ENCODE results near the gene ATP2C2. TPM values are rescaled to one million over a fixed set of nuclear protein-coding genes. Genes with fewer than 3 reads are reported as not detected.

ATP2C2 gene
- total RNA-seq, 6 donors from 2014 or later = 36.6 to 153 (median 61.5) TPM

GRCh38 chr16:84404324-84404723 lies 36.0 kb downstream of the ATP2C2 start:
- TF ChIP-seq POLR2AphosphoS5 (IDR thresholded peaks at IDR 0.05) (no peak), POLR2A (IDR thresholded peaks at IDR 0.05) (no peak), EP300 (IDR thresholded peaks at IDR 0.05) (no peak)
- TF ChIP-seq, protein P1, sequence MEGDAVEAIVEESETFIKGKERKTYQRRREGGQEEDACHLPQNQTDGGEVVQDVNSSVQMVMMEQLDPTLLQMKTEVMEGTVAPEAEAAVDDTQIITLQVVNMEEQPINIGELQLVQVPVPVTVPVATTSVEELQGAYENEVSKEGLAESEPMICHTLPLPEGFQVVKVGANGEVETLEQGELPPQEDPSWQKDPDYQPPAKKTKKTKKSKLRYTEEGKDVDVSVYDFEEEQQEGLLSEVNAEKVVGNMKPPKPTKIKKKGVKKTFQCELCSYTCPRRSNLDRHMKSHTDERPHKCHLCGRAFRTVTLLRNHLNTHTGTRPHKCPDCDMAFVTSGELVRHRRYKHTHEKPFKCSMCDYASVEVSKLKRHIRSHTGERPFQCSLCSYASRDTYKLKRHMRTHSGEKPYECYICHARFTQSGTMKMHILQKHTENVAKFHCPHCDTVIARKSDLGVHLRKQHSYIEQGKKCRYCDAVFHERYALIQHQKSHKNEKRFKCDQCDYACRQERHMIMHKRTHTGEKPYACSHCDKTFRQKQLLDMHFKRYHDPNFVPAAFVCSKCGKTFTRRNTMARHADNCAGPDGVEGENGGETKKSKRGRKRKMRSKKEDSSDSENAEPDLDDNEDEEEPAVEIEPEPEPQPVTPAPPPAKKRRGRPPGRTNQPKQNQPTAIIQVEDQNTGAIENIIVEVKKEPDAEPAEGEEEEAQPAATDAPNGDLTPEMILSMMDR (IDR thresholded peaks at IDR 0.05) = no peak
- Histone ChIP-seq H3K4me1 (no peaks in the 10 kb centered on the region), H3K27ac (no peak overlapping the region), H3K9me3 (no peaks in the 10 kb centered on the region), H3K36me3 (peaks cover 0 to 6% (median 3%) of the 10 kb centered on the region in 4 donors), H3K4me3 (no peak overlapping the region), H3K27me3 (no peaks in the 10 kb centered on the region)
- DNase-seq (no peak), ATAC-seq (ENCODE audit: low FRiP score in 2 of 2) (no peak)
- WGBS, 2 donors = 87 to 88% methylated on average over 3 of the region's 3 CpGs

DNA sequence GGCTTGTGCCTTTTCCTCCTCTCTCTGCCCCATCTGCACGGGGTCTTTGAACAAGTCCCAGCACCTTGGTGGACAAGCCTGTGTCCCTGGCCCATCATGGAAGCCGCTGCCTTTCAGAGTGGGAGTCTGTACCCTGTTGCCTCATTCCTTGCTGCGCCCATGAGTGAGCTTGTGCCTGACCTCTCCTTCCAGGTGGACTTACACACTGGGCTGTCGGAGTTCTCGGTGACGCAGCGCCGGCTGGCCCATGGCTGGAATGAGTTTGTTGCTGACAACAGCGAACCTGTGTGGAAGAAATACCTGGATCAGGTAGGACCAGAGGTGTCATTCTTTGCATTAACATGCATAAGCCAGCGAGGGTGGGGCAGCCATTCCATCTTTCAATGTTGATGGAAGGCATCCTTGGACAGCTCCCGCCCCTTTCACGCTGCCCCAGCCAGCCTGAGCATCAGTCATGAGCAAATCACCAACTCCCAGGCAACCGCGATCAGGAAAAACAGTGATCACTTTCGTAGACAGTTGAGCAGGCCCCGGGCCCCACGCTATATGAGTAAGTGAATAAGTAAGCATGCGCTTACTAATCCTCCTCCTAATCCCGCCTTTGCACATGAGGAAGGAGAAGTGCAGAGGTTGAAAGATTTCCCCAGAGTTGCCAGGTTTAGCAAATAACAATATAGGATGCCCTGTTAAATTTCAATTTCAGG lies 36.8 kb downstream of the ATP2C2 start:
- Histone ChIP-seq H3K4me3 (no peak overlapping the region), H3K36me3 (peaks cover 0 to 8% (median 3%) of the 10 kb centered on the region in 4 donors), H3K27me3 (no peaks in the 10 kb centered on the region), H3K4me1 (no peaks in the 10 kb centered on the region), H3K27ac (no peak overlapping the region), H3K9me3 (no peaks in the 10 kb centered on the region)
- ATAC-seq (ENCODE audit: low FRiP score in 2 of 2) (no peak), DNase-seq (no peak)
- TF ChIP-seq POLR2A (IDR thresholded peaks at IDR 0.05) (no peak), POLR2AphosphoS5 (IDR thresholded peaks at IDR 0.05) (no peak), EP300 (IDR thresholded peaks at IDR 0.05) (no peak)
- TF ChIP-seq, protein P1 (IDR thresholded peaks at IDR 0.05) = no peak
- 89 to 96% methylated on average over 14 to 16 of the region's 19 CpGs for whole genome bisulfite sequencing, 2 donors

DNA sequence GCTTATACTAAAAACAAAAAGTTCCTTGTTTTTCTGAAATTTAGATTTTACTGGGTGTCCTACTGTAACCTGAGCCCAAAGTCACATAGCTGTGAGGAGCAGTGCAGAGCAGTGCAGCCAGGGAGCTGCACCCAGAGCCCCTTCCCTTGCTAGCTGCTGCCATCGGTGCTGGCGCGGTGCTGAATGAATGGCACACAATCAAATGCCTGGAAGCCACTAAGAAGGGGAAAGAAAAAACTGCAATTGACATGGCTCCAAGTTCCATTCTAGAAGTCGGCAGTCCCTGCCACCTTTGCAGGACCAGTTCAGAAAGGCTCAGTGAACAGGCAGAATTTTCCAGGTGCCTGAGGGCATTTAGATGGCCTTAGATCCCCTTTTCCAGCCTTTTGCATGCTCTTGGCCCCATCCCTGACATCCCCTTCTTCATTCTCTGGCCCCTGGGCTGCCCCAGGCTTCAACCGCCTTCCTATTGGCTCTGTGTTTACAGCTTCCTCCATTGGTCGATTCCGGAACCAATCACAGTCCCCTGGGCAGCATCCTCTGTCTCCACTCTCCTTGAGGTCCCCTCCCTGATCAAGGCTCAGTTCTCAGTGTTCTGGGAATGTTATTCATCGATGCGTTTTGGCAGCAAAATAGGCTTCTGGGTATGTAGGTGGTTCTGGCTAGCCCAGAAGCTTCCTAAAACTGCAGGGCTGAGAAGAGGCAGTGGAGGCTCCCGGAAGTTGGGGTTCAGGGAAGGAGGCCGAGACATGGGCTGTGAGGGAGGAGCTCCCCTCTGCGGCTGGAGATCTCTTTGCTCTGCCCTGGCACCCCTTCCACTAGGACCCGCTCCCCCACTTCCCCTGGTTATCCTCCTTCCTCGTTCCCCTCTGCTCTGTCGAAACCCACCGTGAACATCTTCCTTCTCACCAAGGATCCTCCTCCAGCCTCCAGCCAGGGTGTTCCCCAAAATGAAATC lies 37.9 kb downstream of the ATP2C2 start:
- H3K4me1 ChIP-seq = no peaks in the 10 kb centered on the region
- no peaks in the 10 kb centered on the region for H3K27me3 ChIP-seq
- DNase-seq = no peak
- H3K36me3 ChIP-seq = peaks cover 0 to 8% (median 3%) of the 10 kb centered on the region in 4 donors
- ATAC-seq (ENCODE audit: low FRiP score in 2 of 2) = no peak
- 74 to 78% methylated on average over 15 to 16 of the region's 16 CpGs for WGBS, 2 donors
- TF ChIP-seq, protein P1 (IDR thresholded peaks at IDR 0.05) = no peak
- no peak for TF ChIP-seq POLR2A (IDR thresholded peaks at IDR 0.05)
- no peak for TF ChIP-seq POLR2AphosphoS5 (IDR thresholded peaks at IDR 0.05)
- no peak for TF ChIP-seq EP300 (IDR thresholded peaks at IDR 0.05)
- H3K27ac ChIP-seq = no peak overlapping the region
- no peak overlapping the region for H3K4me3 ChIP-seq
- H3K9me3 ChIP-seq = no peaks in the 10 kb centered on the region

DNA sequence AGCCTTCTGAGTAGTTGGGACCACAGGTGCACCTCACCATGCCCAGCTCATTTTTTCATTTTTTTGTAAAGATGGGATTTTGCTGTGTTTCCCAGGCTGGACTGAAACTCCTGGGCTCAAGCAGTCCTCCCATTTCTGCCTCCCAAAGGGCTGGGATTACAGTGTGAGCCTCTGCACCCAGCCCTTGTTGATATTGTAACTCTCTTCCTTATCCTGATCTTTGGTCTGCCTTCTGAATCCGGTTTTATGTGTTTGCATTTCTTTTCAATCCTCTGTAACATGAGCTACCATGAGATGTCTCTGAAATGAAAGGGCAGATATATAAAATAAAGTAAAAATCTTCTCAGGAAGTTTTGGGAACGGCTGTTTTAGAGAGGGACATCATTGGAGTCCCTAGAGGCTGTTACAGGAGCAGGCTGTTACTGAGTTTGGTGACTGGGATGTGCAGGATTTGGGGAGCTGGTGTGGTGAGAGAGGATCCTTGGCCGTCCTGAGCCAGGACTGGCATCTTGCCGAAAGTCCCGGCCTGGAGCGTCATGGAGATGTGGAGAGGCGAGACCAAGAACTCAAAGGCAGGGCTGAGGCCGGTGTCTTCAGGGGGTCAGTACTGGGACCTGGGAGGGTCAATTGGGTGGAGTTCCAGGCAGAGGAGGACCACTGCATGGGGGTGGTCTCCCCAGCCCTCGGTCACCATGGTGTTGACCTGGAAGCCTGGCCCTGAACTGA lies 39.4 kb downstream of the ATP2C2 start:
- H3K4me3 ChIP-seq = no peak overlapping the region
- TF ChIP-seq POLR2A (IDR thresholded peaks at IDR 0.05) (no peak), EP300 (IDR thresholded peaks at IDR 0.05) (no peak), POLR2AphosphoS5 (IDR thresholded peaks at IDR 0.05) (no peak)
- TF ChIP-seq, protein P1 (IDR thresholded peaks at IDR 0.05) = no peak
- no peak for DNase-seq
- no peaks in the 10 kb centered on the region for H3K9me3 ChIP-seq
- H3K4me1 ChIP-seq = no peaks in the 10 kb centered on the region
- H3K27me3 ChIP-seq = no peaks in the 10 kb centered on the region
- ATAC-seq (ENCODE audit: low FRiP score in 2 of 2) = peak in 1 of 2 donors; percentile 27
- H3K27ac ChIP-seq = no peak overlapping the region
- WGBS, 2 donors = 65 to 68% methylated on average over 9 of the region's 9 CpGs
- peaks cover 0 to 8% (median 3%) of the 10 kb centered on the region in 4 donors for H3K36me3 ChIP-seq
